Skeletal muscle cell (primary cell): ENCODE measurements around the gene SPATS2.
"Not testable (repeated sequence)": the region's sequence is repeated elsewhere in the genome, so short reads cannot be mapped to it uniquely, and the experiment has no call there.

Experiments used
- DNase-seq: peaks from one replicate; pipeline ENCODE4 v3.0.0-alpha.2; 2010; ENCODE audit warnings: low read depth
- H3K4me3 ChIP-seq: 2 replicates; pipeline ENCODE4 v1.5.1; 2011; ENCODE audit warnings: low read depth, mild to moderate bottlenecking, control low read depth, low read length, moderate library complexity

SPATS2 gene

DNA sequence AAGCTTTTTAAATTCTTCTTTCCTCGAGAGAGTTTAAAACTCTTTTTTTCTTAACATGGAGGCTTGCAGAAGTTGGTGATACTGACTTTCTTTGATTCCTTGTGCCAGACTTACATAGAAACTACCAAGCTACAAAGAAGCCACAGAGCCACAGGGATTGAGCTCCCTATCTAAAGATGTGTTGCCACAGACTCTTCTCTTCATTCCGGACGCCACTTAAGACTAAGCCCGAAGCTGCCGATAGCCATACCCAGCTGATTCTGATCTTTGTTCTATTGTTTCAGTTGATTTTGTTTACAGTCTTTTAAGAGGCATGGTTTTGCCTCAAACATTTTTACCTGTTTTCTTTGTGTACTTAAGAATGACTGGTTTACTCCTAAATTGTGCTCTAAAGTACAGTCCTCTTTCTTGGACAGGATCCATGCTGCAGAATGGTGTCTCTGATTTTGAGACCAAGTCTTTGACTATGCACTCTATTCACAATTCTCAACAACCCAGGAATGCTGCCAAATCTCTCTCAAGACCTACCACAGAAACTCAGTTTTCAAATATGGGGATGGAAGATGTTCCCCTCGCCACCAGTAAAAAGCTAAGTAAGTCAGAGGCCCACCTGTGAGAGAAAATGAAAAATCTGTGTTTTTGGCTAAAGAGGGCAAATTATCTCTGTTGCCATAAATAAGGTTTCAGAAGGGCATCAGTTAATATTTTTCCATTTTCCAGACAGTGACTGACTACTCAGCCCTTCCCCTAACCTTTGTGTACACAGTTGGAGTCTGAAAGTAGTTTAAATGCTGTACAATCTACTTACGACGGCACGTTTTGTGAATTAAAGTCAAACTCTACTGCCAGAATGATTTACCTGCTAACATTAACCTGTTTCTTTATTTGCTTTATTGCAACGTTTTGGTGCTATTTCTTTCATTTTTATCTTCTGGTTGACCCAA lies 129.4 kb downstream of the SPATS2 start:
- no peak overlapping the region for H3K4me3 ChIP-seq
- DNase-seq, result no peak

GRCh38 chr12:49501895-49502294 lies 134.6 kb downstream of the SPATS2 start:
- no peak overlapping the region for H3K4me3 ChIP-seq
- DNase-seq, result no peak

DNA sequence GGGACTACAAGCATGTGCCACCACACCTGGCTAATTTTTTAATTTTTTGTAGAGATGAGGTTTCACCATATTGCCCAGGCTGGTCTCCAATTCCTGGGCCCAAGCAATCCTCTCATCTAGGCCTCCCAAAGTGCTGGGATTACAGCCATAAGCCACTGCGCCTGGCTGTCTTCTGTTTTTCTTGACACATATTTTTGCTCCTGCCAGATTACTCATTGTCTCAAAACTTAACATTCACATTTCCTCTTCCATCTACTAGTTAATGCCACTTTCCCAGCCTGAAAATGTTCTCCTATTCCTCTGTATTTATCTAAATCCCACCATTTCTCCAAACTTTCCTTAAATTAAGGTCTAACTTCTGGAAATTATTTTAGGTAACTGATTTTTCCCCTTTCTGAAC lies 135.3 kb downstream of the SPATS2 start:
- H3K4me3 ChIP-seq, result no peak overlapping the region
- DNase-seq, result no peak

- no peak overlapping the region for H3K4me3 ChIP-seq
- no peak for DNase-seq
Observed at GRCh38 chr12:49503674-49504180, 136.5 kb downstream of the SPATS2 start.

GRCh38 chr12:49505672-49506071 lies 138.4 kb downstream of the SPATS2 start:
- no peak overlapping the region for H3K4me3 ChIP-seq
- DNase-seq, result no peak

GRCh38 chr12:49507139-49507538 lies 139.9 kb downstream of the SPATS2 start:
- H3K4me3 ChIP-seq, result no peak overlapping the region
- DNase-seq, result peak; percentile 79

GRCh38 chr12:49509681-49510080 lies 142.4 kb downstream of the SPATS2 start:
- not testable (repeated sequence) for DNase-seq, H3K4me3 ChIP-seq

DNA sequence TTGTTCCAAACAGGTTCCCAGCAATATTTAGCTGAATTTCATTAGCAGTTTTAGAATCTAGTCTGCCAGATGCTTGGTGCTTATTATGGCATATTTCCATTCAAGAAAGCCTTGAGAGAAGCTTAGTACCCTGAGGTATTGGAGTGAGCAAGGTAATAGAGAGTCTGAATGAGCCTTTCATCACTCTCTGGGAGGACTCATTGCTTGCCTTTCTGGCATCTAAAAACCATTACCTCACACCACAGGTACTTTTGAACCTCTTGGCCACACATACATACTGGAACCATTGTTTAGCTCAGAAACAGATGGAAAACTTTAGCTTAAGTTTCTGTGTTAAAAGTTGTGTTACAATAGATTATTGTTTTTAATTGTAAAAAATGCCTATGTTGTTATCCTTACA lies 144.1 kb downstream of the SPATS2 start:
- no peak for DNase-seq
- no peak overlapping the region for H3K4me3 ChIP-seq

GRCh38 chr12:49512546-49512945 lies 145.3 kb downstream of the SPATS2 start:
- no peak for DNase-seq

GRCh38 chr12:49515266-49515665 lies 148.0 kb downstream of the SPATS2 start:
- peak; percentile 65 for DNase-seq
- H3K4me3 ChIP-seq, result no peak overlapping the region

More at GRCh38 chr12:49512546-49512945, 145.3 kb downstream of the SPATS2 start:
- no peak overlapping the region for H3K4me3 ChIP-seq

GRCh38 chr12:49518914-49519573 lies 151.8 kb downstream of the SPATS2 start:
- H3K4me3 ChIP-seq, result no peak overlapping the region
- DNase-seq, result no peak

DNA sequence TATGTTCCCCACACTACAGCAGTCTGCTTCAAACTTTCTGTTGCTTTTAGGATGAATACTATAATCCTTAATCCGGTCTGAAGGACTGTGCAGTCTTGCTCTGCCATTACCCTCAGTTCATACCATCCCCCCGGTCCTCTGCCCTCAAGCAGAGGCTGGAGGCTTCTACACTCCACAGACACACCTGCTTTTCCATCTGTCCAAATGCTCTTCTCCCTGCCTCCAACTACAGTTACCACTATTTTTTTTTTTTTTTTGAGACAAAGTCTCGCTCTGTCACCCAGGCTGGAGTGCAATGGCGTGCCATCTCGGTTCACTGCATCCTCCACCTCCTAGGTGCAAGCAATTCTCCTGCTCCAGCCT lies 152.3 kb downstream of the SPATS2 start:
- no peak overlapping the region for H3K4me3 ChIP-seq
- no peak for DNase-seq

DNA sequence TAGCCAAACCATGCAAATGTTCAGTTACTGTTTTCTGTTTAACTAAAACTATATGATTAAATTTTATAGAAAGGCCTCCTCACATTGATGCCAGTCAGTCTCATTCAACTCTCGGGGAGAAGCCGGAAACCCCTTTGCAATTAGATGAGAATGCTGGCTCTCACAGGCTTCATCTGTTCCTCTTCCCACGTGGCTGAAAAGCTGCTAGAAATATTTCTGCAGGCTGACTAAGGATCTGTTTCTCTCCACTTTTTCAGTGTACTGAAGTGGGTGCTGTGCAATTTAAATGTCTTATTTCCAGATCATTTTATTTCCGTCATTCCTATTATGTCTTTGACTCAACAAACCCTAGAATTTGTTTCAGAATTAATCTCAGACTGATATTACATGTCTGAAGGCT lies 154.1 kb downstream of the SPATS2 start:
- no peak overlapping the region for H3K4me3 ChIP-seq
- no peak for DNase-seq

DNA sequence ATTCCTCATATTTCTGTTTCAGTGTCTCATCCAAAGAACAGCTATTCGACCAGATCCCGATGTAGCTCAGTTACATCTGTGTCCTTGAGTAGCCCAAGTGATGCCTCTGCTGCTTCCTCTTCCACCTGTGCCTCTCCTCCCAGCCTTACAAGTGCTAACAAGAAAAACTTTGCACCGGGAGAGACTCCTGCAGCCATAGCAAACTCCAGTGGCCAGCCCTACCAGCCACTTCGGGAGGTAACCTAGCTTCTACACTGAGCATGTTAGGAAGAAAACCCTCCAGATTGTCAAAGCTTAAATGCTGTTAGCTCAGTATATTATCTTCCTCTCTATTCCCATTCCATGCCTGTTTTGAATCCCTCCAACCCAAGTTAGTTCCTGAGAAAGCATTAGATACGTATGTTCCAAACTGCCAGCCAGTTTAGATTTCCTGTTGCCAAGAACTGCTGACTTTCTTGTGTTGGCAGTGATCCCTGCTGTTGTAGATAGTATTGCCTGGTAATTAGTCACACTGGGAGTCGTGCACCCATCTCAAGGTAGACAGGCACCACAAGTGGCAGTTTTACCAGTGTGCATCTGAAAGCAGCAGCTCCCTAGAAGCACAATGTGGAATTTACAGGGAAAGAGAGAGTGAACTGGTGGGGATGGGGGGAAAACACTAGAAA lies 157.5 kb downstream of the SPATS2 start:
- DNase-seq, result no peak
- H3K4me3 ChIP-seq, result no peak overlapping the region

- H3K4me3 ChIP-seq, result no peak overlapping the region
- DNase-seq, result no peak
Observed at GRCh38 chr12:49525942-49526341, 158.7 kb downstream of the SPATS2 start.

DNA sequence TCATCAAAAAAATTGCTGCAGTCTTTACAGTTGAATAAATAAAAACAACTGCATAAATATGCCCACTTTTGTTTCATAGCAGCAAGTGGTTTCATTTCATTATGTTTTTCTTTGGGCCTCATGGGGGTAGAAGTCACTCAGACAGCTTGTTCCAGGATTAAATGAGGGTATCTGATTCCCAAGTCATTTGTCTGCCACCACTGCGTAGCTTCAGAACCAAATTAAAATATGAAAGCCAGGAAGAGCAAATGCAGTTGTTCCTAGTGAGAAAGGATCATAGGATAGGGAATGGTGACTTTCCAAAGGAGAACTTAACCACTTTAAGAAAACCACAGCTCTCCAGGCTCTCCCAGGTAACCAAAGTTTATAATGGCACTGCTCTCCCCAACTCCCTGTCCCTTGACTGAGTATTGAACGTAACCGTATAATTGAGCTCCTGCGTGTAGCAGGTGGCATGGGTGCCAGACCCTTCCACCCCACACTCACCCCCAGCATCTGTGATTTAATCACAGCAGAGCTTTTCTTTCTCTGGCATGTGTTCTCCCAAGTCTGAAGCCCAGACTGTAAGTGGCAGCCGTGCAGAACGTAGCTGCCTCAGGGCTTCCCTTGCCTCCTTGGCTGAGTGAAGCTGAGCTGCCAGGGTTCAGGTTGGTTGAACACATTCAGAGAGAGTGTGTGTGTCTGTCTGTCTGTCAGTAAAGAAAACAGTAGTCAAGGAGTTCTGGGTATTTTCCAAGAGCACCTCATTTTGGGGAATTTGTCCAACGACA lies 160.3 kb downstream of the SPATS2 start:
- no peak for DNase-seq
- no peak overlapping the region for H3K4me3 ChIP-seq

DNA sequence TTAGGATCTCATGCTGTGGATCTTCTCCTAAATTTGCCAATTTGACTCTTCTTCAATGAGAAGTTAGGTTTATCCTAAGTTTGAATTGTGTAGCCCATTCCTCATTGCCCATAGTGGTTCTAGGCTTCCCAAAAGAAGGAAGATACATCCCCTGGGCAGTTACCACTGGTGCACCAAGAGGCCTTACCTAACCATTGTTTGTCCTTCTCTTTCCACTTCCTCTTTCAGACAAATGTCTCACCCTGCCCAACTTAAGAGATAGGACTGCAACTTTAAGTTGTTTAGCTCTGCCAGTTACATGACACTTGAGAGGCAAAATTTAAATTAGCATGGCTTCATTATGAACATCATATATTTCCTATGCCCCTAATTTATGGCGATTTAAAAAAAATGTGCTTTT lies 162.2 kb downstream of the SPATS2 start:
- DNase-seq, result no peak
- H3K4me3 ChIP-seq, result no peak overlapping the region

DNA sequence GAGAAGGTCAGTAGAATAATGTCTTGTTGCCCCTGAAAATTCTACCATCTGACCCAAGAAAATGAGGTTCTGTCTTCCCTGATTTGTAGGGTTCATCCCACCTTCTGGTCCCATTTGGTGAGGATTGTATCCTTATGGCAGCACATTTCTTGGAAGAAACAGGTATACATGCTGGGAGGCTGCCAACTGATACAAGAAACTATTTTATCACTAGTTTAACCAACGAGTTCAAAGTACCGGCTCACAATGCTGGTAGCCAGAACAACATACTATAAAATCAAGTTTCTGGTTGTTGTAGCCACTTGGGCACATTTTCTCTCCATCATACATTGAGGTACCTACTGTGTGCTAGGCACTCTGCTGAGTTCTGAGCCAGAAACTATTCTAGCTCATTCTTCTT lies 164.5 kb downstream of the SPATS2 start:
- DNase-seq, result no peak
- no peak overlapping the region for H3K4me3 ChIP-seq

DNA sequence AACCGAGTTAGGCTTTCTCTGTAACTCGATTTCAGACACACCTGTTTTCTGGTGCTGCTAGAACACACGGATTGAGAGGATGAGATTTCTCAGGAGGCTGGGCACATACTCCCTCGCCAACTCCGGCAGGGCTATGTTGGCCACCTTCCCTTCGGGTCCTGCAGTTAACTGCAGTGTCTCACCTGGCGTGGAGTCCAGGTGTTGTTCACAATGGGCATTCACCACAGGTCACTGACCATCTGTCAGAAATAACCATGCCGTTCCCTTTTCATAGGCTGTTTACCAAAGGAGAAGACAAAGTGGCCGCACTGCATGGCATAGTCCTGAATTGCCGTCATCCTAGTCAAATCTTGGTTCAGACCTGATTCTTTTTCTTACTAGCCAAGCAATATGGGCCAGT lies 166.1 kb downstream of the SPATS2 start:
- DNase-seq, result no peak

More for the DNA sequence above, 166.1 kb downstream of the SPATS2 start:
- no peak overlapping the region for H3K4me3 ChIP-seq
